Retinal pigment epithelial cell (primary cell): ENCODE data around the gene CNBD2.
"Not testable (repeated sequence)": the region's sequence is repeated elsewhere in the genome, so short reads cannot be mapped to it uniquely, and the experiment has no call there.

ENCODE experiments used
- DNase-seq: peaks from one replicate; pipeline ENCODE4 v3.0.0-alpha.2; 2010; ENCODE audit warnings: low read depth
- H3K4me3 ChIP-seq: 2 replicates; pipeline ENCODE4 v1.5.1; 2011; ENCODE audit warnings: mild to moderate bottlenecking, low read length, control low read depth, moderate library complexity
- CTCF ChIP-seq: conservative IDR thresholded peaks from 2 replicates; pipeline ENCODE4 v1.5.1; 2011; ENCODE audit warnings: low read depth, low read length, control low read depth, inconsistent platforms

The CNBD2 gene

GRCh38 chr20:36043892-36044515, 75.6 kb downstream of the CNBD2 start:
- TF ChIP-seq CTCF = no peak
- H3K4me3 ChIP-seq = no peak overlapping the region
- no peak for DNase-seq

- DNase-seq = no peak
Measured at GRCh38 chr20:36045373-36045714, 77.0 kb downstream of the CNBD2 start.

GRCh38 chr20:36046073-36046798, 77.8 kb downstream of the CNBD2 start:
- not testable (repeated sequence) for DNase-seq

More at GRCh38 chr20:36045373-36045714, 77.0 kb downstream of the CNBD2 start:
- H3K4me3 ChIP-seq = no peak overlapping the region
- no peak for TF ChIP-seq CTCF

GRCh38 chr20:36049408-36049807, 81.0 kb downstream of the CNBD2 start:
- not testable (repeated sequence) for DNase-seq
- H3K4me3 ChIP-seq = peak overlapping the region; percentile 56

More at GRCh38 chr20:36046073-36046798, 77.8 kb downstream of the CNBD2 start:
- H3K4me3 ChIP-seq = not testable (repeated sequence)

GRCh38 chr20:36050436-36051317, 82.3 kb downstream of the CNBD2 start:
- no peak for TF ChIP-seq CTCF
- DNase-seq = peak; percentile 38
- peak overlapping the region; percentile 82 for H3K4me3 ChIP-seq

GRCh38 chr20:36051318-36052116, 83.1 kb downstream of the CNBD2 start:
- no peak for DNase-seq
- no peak for TF ChIP-seq CTCF
- H3K4me3 ChIP-seq = peak overlapping the region; percentile 82

GRCh38 chr20:36052117-36052513, 83.7 kb downstream of the CNBD2 start:
- no peak overlapping the region for H3K4me3 ChIP-seq
- DNase-seq = no peak
- TF ChIP-seq CTCF = no peak

GRCh38 chr20:36053863-36054518, 85.6 kb downstream of the CNBD2 start:
- DNase-seq, H3K4me3 ChIP-seq: not testable (repeated sequence)
